GM10266 (cell line): Measurements from ENCODE around the gene OR52M1.

Experiments
- DNase-seq: peaks from one replicate; pipeline ENCODE4 v3.0.0; 2012; ENCODE audit errors: extremely low spot score
- CTCF ChIP-seq: IDR thresholded peaks from 2 replicates; pipeline ENCODE4 v1.5.1; 2012; ENCODE audit warnings: mild to moderate bottlenecking, low read depth; ENCODE audit not compliant: control insufficient read depth, insufficient read depth; ENCODE audit errors: missing control alignments

OR52M1 gene

GRCh38 chr11:4593739-4594138 lies 48.7 kb downstream of the OR52M1 start, which contains the start of gene OR52I1:
Gene OR52I1, plus strand, starts transcription at chr11:4594039. Its CDS starts 0 bp downstream, at chr11:4594039.
- no peak for TF ChIP-seq CTCF
- no peak for DNase-seq
